A549 treated with CpdA at 1 μM for 4 hours (cell line): ENCODE measurements around the gene PHETA1. TPM values are rescaled to one million over a fixed set of nuclear protein-coding genes. Genes with fewer than 3 reads are reported as not detected.

Source experiments
- total RNA-seq: library from RNA; stranded (reverse); fragments of 200-300 nt; extraction: Qiagen RNA extraction; gene quantifications from 5 replicates; pipeline ENCODE4 v1.2.3, GENCODE V29; 2022; ENCODE audit warnings: low read depth

Gene PHETA1
- 5.8 to 8.9 TPM (median 7.8 TPM) in 5 replicates for total RNA-seq

GRCh38 chr12:111368788-111369495, at the start of gene PHETA1:
TSS of gene PHETA1 (minus strand) at chr12:111369095. CDS start at chr12:111363427, 5,668 bp downstream.

GRCh38 chr12:111405859-111406473, 37.1 kb upstream of the PHETA1 start, which contains the start of gene SH2B3:
TSS of gene SH2B3 (plus strand) at chr12:111405923. CDS start at chr12:111418146, 12,223 bp downstream.

Other genes starting within 250 kb of the PHETA1 start
- 6.4 to 8.1 TPM (median 6.7 TPM) in 5 replicates for gene SH2B3, start 36.8 kb upstream of the PHETA1 start, total RNA-seq
- 37.8 to 48.6 TPM (median 41.4 TPM) in 5 replicates for gene ATXN2, start 230.2 kb upstream of the PHETA1 start, total RNA-seq